Upper lobe of left lung (tissue), 4 donors: ENCODE measurements around the gene RHOV.

Source experiments
- CTCF ChIP-seq, 6 experiments: fragments of 450-650 bp in 4 of 6; fragments of 200-600 bp in 2 of 6; sonication (generic) in 2 of 6; IDR thresholded peaks; one replicate each; pipeline ENCODE4 v1.5.1; 2016 to 2019; ENCODE audit warnings: antibody characterized with exemption in 6 of 6
- EP300 ChIP-seq, 4 donors: sonication (generic); formaldehyde crosslinking; IDR thresholded peaks; one replicate each; pipeline ENCODE4 v1.5.1; 2017; ENCODE audit warnings: antibody characterized with exemption in 4 of 4, control low read depth in 2 of 4

GRCh38 chr15:40857601-40858341, 16.3 kb downstream of the RHOV start:
- TF ChIP-seq CTCF (IDR thresholded peaks at IDR 0.05) (peak; percentile 91 to 98 (median 96)), EP300 (IDR thresholded peaks at IDR 0.05) (no peak)
